Body of pancreas (tissue), 4 donors: Measurements from ENCODE around the gene KIF26A.
"Not testable (repeated sequence)": the region's sequence is repeated elsewhere in the genome, so short reads cannot be mapped to it uniquely, and the experiment has no call there.

Experiments used
- POLR2A ChIP-seq, 3 donors: fragments of 450-650 bp; IDR thresholded peaks; one replicate each; pipeline ENCODE4 v1.6.1; 2016; ENCODE audit warnings: antibody characterized with exemption in 3 of 3, mild to moderate bottlenecking in 2 of 3
- TF ChIP-seq, protein P1 (sequence below), 7 experiments: fragments of 450-650 bp in 4 of 7; fragments of 200-600 bp in 3 of 7; sonication (generic) in 3 of 7; IDR thresholded peaks; one replicate each; pipeline ENCODE4 v1.5.1; 2016 to 2019; ENCODE audit warnings: antibody characterized with exemption in 7 of 7

DNA sequence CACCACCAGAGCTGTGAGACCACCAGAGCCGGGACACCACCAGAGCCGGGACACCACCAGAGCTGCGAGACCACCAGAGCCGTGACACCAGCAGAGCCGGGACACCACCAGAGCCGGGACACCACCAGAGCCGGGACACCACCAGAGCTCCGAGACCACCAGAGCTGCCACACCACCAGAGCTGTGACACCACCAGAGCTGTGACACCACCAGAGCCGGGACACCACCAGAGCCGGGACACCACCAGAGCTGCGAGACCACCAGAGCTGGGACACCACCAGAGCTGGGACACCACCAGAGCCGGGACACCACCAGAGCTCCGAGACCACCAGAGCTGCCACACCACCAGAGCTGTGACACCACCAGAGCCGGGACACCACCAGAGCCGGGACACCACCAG, 70.7 kb downstream of the KIF26A start:
- TF ChIP-seq POLR2A (IDR thresholded peaks at IDR 0.05), result not testable (repeated sequence)
- TF ChIP-seq, protein P1, sequence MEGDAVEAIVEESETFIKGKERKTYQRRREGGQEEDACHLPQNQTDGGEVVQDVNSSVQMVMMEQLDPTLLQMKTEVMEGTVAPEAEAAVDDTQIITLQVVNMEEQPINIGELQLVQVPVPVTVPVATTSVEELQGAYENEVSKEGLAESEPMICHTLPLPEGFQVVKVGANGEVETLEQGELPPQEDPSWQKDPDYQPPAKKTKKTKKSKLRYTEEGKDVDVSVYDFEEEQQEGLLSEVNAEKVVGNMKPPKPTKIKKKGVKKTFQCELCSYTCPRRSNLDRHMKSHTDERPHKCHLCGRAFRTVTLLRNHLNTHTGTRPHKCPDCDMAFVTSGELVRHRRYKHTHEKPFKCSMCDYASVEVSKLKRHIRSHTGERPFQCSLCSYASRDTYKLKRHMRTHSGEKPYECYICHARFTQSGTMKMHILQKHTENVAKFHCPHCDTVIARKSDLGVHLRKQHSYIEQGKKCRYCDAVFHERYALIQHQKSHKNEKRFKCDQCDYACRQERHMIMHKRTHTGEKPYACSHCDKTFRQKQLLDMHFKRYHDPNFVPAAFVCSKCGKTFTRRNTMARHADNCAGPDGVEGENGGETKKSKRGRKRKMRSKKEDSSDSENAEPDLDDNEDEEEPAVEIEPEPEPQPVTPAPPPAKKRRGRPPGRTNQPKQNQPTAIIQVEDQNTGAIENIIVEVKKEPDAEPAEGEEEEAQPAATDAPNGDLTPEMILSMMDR (IDR thresholded peaks at IDR 0.05), result not testable (repeated sequence)
